GM18502 (cell line): ENCODE measurements around the gene SLIT1.

Source experiments
- ATAC-seq: cut with Tn5 transposase; IDR thresholded peaks from one replicate; pipeline ENCODE4 v1.9.1; 2021; ENCODE audit warnings: mild to moderate bottlenecking; ENCODE audit not compliant: unreplicated experiment, poor library complexity

Gene SLIT1

DNA sequence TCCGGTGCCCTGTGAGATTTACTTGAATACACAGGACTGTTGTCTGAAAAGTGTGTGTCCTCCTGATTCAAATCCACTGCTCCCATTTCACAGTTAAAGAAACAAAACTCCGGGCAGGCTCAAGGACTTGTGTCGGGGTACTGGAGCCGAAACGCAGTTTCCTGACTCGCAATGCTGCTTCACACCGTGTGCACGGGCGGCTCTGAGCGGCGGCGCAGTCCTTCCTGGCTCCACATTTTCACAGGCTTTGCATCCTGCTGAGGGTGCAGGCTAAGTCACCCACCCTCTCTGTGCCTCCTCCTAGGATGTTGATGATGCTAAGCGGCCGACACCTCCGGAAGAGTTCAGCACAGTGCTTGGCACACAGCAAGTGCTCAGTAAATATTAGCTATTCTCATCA is 65.4 kb downstream of the SLIT1 start:
- no peak for ATAC-seq

DNA sequence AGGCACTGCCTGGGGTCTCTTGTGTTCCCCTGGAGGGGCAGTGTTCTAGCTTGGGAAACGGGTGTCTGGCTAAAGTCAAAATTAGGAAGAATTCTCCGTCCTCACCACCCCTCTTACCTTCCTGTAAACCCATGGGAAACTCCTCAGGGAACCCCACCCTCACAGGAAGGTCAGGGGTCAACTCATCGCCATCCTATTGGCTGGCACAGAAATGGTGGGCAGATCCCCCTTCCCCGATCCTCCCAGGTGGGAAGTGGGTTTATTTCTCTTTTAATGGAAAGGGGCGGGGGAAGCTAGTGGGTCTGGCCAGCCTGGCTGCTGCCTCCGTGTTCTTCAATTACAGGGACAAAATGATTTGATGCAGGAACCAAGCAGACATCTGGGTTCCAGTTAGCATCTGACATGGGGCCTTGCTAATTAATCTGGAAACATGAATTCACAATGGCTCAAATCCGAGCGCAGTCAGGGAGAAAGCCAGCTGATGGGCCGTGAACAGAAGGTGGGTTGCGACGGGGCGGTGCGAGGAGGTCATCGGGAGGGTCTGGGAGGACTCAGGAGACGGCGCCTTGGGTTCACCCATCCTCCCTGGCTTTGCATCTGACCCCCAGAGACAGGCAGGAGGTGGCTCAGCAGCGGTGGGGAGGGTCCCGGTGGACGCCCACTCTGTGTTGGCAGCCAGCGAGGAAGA is 66.6 kb downstream of the SLIT1 start:
- ATAC-seq = no peak

DNA sequence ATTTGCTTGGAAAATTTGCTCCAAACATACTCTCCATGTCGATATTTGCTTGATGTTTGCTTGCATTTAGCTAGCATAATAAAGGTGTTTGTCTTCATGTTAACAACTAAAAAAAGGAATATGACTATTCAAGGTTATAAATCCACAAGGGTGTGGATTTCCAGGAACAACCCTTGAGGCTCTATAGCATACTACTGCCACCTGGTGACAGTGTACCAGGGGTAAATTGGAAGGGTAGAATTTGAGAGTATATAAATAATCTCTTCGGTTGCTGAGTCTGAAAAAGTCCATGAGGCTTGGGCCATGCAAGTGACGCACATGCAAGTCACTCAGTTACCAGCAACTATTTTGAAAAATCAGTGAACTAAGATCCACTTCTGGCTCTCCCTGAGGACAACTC is 68.4 kb downstream of the SLIT1 start:
- no peak for ATAC-seq

DNA sequence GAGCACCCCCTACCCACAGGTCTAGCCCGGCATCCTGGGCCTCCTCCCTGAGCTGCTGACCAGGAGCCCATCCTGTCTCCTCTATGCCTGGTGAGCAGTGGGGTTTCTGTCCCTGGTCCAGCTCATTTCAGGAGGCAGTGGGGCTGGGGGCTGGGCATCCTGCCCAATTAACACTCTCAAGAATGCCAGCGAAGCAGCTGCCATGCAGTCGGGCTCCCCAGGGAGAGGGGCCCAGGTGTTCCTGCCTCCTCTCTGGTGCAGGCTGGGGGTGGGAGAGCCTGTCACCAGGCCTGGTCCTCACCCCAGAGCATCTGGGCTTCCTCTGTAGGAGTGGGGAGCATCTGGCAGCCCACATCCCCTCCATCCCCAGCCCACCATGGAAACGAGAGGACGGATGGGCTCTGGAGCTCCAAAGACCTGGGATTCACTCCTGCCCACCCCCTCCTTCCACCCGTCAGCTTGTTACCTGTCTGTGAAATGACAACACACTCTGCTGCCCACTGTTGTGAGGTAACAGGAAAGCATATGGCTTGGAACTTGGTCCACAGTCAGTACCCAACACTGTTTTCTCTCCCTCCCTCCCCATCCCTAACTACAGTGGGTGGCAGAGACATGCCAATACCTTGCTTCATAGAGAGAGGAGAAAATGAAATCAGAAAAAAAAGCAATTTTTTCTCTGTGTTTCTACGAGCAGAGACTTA is 69.1 kb downstream of the SLIT1 start:
- no peak for ATAC-seq

DNA sequence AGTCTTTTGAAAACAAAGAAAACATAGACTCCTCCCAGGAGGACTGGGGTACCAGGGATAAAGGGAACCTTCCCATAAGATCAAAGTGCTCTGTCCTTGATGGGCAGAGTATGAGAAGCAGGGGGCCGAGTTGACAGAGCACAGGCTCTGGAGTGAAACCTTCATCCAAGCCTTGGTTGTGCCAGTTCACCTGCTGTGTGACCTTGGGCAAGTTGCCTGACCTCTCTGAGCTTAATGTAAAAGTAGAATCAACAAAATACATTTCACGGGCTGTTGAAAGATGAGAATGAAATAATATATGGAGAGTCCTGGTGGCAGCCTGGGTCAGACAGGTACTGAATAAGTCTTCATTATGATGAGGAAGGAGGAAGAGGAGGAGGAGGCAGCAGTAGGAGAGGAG is 69.9 kb downstream of the SLIT1 start:
- ATAC-seq = no peak

DNA sequence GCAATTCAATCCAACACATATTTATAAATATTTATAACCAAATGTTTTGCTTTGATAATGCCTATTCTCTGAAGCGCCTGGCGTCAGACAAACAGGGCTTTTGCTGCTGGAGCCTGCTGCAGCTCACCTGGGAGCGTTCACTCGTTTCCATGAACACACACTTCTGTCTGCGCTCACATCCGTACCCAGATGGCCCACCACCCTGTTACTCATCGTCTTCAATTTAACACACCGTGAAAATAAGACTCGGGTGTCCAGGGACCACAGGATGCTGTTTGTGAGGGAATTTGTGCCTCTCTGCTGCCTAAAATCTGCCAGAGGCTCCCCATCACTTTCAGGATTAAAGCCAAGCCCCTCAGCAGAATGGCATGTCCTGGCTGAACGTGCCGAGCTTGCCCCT is 74.1 kb downstream of the SLIT1 start:
- no peak for ATAC-seq

DNA sequence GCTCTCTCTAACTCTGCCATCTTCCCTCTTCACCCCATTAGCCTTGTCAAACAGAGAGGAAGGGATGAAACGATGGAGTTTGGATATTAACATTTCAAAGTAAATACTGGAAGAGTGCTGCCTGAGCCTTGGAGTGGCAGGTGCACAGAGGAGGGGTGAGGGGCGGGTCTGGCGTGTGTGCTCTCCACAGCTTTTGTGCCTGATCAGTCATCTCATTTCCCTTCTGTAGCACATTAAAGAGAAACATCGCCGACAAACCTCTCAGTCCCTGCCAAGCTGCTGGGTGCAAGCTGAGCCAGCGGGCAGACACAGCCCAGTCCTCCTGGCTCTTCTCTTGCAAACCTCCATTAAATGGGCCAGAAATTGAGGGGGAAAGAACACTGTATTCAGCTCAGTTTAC is 76.2 kb downstream of the SLIT1 start:
- no peak for ATAC-seq

DNA sequence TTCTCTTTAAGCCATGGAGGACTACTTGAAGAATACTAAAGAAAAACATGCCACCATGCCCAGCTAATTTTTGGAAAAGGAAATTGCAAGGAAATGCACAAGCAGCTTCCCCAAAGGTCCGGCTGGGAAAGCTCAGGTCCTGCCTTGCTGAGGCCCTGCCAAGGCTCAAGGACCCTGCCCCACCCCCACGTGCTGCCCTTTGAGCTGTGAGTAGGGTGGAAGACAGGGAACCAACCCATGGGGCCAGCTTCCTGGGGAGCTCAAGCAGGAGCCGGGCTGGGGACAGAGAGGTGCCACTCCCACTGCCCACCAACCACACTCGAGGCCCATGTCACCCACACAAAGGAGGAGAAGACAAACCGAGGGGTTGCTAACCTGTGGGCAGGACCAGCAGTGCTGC is 78.2 kb downstream of the SLIT1 start:
- no peak for ATAC-seq

DNA sequence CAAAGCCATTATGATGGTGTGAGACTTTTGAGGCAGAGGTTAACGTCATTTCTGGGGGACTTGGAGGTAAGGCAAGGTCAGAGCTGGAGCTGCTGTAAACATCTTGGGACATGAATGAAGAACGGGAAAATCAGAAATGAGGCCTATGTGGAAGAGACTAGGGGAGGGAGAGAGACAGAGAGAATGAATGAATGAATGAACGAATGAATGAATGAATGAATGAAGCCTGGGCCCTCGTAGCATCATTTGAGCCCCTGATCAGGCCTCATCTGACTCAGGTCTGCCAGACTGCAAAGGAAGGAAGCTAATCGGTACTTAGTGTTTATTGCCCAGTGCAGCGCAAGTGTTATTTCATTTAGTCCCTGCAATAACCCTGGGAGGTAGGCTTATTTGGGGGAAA is 79.6 kb downstream of the SLIT1 start:
- ATAC-seq = no peak

DNA sequence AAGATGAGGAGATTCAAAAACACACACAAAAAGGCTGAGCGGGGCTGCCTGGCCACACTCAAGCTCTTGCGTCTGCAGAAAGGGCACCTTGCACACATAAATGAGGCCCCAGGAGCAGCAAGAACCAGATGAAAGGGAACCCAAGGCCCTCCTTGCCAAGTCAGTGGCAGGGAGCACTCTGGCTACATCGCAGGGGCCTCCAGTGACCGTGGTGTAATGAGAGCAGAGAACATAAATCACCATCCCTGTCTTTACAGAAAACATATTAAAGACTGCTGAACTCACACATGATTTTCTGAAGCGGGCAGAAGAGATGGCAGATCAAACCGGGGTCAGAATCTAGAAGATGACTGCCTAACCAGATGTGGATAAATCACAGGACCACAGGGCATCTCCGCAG is 80.5 kb downstream of the SLIT1 start:
- no peak for ATAC-seq

DNA sequence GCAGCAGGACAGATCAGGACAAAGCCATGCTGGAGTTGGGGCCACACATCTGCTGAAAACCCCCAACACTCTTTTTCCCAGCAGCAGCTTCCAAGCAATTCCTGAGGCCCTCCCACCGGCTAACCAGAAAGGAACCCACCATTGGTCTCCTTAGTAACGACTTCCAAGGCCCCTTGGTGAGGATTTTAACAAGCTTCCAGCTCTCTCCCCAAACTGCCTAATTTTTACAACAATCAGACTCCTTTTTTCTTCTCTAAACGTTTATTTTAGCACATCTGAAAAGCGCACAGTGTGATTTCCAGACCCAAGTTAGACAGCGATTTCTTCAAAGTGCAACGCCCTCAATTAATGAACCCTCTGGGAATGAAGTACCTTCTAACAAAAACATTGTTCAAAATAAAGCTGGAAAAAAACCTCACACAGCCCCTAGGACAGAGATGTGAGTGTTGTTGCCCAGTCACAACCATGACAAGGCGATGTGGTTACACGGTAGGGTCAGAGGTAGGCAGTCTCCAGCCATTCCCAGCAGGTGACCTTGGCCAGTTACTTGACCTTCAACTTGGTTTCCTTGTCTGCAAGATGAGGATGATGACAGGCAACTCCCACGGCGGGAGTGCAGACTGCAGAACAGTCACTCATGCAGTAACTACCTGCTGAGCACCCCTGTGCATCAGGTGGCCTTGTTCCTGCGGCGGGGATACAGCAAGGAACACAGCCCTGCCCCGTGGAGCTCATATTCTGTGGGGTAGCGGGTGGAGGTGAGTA is 82.3 kb downstream of the SLIT1 start:
- no peak for ATAC-seq

DNA sequence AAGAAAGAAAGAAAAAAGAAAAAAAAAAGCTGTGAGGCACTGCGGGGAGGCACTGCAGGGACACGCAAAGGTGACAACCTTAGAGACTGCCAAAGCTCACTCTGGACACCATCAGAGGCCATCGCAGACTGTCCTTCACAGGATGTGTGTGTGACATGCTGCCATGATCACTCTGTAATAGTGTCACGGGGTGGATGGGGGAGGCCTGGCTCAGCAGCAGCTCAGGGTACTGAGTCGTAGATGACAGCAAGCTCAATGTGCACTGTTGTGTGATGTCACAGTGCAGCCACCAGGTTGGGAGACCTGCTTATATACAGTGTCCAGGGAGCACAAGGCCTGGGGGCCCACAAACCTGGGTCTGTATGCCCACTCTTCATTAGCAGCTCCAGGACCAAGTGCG is 83.3 kb downstream of the SLIT1 start:
- no peak for ATAC-seq

DNA sequence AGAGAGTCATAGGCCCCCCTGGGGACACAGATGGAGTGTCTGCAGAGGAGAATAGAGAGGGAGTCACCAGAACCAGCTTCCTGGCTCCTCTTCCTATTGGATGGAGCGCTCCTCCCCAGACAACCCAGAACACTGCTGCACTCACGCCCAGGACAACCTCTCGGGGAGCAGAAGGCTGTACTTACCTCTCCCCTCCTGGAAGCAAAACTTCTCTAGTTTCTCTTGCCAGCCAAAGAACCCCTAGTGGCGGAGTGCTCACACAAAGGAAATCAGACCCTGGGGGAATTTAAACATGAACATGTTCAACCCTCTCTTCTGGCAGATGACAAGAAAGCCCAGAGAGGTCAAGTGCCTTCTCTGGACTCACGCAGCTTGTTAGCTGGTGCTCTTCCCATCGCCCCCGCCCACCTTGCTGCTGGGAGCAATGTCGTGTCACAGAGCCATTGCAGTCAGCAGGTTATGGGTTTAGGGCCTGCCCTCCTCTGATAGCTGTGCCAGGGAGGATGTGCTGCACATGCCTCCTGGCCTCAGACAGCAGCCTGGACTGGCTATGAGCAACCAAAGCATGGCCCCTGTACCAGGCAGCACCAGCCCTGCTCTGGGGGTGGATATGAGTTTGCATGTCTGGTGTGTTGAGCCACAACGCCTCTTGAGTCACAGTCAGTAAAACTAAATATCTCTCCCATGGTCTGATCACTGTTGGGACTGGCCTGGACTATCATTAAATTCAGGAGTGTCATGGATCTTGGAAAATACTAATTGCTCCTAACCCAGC is 84.4 kb downstream of the SLIT1 start:
- no peak for ATAC-seq

DNA sequence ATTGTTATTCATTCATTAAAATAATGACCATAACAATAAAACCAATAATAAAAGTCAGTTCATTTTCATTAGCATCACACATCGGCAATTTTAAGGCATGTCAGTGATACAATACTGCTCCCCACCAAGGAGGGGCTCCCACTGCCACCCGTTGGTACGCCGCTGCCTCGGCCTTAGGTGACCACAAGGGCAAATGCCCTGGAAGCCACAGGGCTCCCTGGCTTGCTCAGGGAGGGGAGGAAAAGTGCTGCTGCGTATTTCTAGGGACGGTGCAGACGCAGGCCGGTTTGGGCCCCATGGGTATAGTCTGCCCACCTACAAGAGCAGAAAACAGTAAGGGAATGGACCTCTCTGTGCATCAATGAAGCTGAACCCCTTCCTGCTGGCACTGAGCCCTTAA is 85.1 kb downstream of the SLIT1 start:
- no peak for ATAC-seq

DNA sequence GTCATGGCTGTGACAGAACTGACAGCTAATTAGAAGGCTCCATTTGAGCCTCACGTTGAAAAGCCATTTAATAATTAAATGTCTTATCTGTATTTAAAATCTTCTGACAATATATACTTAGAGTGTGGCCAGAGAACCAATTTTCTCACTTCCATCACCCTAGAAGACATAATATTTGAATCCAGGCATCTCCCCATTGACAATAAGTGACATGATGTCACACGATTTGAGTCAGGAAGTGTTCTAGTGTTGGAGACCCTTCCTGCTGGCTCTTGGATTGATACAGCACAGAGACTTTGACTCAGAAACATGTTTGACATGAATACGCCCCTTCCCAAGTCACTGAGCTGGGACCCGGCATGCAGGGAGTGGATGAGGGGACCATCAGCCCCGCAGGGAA is 85.9 kb downstream of the SLIT1 start:
- ATAC-seq = no peak

DNA sequence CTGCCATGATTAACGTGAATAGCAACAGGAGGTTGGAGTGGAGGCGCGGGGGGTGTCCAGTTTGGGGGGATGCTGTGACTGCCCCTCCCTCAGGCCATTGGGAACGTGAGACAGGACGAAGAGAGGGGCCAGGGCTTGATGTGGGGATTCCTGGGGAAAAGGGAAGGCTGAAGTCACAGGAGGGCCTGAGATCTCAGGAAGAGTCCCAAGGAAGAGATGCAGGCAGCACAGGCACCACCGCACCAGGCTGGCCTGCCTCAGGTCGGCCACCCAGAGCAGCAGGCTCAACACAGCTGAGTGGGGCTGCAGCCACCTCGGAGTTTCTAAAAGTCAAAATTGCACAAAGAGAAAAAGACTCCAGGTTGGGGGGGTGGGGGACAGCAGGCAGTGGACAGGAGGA is 86.7 kb downstream of the SLIT1 start:
- no peak for ATAC-seq

DNA sequence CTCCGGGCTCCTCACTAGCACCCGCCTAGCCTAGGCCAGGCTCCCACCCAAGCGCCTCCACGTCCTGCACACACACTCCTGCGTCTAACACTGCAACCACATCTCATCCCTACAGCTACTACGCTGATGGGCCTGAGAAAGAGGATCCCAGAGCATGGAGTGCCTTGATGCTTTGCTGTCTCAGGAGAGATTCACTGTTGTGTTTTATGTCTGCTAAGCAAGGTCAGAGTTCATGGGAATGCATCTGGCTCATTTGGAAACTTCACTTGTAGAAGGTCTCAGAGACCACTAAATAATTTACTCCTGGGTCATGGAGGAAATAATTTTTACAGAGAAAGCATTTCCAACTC is 88.7 kb downstream of the SLIT1 start:
- ATAC-seq = no peak

DNA sequence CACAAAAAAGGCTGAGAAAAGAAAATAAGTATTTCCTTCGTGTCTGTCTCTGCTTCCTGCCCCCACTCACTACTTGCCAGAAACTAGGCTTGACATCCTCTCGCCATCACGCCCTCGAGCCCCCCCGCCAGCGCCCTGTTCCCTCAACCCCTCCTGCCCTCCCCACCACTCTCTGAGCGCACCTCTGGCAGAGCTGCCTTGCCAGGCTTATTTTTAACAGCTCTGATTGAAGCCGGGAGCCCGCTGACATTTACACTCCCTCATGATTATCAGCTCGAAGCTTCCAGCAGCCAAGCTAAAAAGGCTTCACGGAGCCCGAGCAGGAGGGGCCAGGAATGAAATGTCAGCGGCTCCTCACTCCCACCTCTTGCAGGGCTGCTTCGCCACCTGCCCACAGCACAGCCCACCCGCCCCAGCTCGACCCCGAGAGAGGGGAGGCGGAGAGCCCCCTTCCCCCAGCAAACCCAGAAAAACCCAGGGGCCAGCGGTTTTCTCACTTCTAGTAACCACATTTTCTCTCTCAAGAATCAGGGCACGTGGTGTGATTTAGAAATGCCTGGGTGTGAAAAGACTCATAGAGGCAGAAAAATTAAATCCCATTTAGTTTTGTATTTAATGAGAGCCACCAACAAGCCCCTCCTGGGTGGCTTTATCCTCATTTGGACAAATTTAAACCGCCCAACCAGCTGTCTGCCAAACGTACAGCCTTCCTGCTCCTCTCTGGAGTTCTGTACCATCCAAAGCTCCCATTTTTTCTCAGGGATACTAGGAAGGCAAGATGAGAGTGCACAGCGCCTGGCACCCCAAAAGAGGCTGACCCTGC is 89.3 kb downstream of the SLIT1 start:
- ATAC-seq = no peak

DNA sequence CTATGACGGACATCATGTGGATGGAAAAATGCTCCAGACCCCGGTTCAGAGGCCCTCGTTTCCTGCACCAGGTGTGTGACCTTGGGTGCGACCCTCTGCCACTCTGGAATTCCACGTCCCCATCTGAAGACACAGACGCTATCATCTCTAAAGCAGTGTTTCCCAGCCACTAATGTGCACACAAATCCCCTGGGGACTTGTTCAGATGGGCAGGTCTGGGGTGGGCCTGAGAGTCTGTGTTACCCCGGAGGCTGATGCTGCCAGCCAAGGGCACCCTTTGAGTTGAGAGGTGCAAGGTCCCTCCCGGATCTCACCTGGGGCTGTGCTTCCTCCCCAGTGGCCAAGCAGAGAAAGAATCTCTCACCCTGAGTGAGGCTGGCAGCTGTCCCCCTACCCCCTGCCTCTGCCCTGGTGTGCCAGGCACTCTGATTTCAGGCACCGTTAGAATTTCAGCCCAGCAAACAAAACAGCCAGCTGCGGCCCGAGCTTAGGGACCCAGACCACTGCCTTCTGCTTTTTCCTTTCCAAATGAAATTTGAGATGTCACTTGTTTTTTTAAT is 90.0 kb downstream of the SLIT1 start:
- no peak for ATAC-seq

DNA sequence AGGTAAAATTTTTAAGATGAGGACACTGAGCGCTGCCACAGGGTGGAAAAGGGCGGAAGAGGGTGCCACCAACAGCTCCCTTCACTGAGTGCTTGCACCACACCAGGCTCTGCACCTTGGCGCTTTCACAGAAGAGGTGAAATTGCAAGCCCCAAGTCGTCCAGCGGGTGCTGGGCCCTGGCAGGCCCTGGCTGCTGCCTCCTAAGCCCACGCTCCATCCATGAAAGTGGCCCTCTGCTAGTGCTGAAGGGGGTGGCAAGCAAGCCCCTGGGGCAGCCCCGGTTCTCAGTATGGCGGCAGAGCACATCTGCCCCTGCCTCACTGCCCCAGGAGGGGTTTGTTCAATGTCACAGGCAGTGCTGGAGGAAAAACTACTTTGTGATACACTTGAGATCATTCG is 95.1 kb downstream of the SLIT1 start:
- no peak for ATAC-seq
